ENCODE data around the gene TLDC2. TPM values are rescaled to one million over a fixed set of nuclear protein-coding genes. Genes with fewer than 3 reads are reported as not detected.
A peak's percentile ranks its signal among the peaks of the same experiment; 100 is the strongest.

Gene TLDC2
- polyA plus RNA-seq, 3 donors = not detected

DNA sequence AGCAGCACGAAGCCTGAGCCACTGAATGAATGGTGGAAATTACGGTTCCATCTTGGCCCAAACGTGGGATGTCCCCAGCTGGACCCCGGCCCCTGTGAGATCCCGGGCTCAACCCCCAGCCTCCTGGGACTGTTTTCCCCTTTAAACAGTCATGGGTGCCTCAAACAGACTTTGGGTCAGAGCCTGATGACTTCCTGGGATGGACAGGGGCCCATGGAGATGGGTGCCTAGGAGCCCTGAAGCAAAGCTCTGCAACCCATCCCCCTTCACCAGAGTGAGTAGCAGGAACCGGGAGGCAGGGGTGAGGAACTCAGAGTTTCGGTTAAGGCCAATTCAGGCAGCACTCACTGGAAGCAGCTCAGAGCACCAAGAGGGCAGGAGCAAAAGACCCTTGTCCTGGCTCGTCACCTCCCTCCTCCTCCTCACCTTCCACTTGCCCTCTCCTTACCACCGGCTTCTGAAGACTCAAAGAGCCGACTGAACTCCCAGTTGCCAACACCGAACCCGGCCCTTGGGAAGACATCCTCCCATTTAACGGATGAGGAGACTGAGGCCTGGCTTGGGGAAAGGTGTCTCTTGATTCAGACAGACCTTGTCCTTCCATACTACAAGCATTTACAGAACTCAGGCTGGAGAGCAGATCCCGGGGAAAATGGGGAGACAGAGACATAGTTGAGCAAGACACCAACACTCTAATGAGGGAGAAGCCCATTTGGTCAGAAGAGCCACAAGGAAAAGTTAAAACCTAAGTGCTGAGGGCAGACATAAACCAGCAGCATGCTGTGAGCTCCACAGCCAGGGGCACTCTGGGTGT, 14.9 kb upstream of the TLDC2 start:
- H3K9me3 ChIP-seq (replicated peaks in 1 of 2; ENCODE audit: control insufficient read depth in 1 of 2, insufficient read depth in 1 of 2, low read length in 2 of 2) = no peaks in the 10 kb centered on the region
- no peak overlapping the region for H3K27ac ChIP-seq (ENCODE audit: low read depth in 1 of 2, low read length in 2 of 2)
- peaks cover 18% of the 10 kb centered on the region for H3K79me2 ChIP-seq (ENCODE audit: insufficient read depth, low read length)
- peaks cover 43 to 54% of the 10 kb centered on the region in 2 donors for H3K4me1 ChIP-seq (ENCODE audit: control insufficient read depth in 1 of 2, insufficient read depth in 2 of 2, low read length in 2 of 2)
- H4K20me1 ChIP-seq (ENCODE audit: insufficient read depth, low read length) = peaks cover 56% of the 10 kb centered on the region
- peak overlapping the region in 1 of 3 experiments; percentile 71 for H3K4me3 ChIP-seq (replicated peaks in 1 of 3; ENCODE audit: low read depth in 2 of 3, low read length in 3 of 3)
- TF ChIP-seq, protein P1, sequence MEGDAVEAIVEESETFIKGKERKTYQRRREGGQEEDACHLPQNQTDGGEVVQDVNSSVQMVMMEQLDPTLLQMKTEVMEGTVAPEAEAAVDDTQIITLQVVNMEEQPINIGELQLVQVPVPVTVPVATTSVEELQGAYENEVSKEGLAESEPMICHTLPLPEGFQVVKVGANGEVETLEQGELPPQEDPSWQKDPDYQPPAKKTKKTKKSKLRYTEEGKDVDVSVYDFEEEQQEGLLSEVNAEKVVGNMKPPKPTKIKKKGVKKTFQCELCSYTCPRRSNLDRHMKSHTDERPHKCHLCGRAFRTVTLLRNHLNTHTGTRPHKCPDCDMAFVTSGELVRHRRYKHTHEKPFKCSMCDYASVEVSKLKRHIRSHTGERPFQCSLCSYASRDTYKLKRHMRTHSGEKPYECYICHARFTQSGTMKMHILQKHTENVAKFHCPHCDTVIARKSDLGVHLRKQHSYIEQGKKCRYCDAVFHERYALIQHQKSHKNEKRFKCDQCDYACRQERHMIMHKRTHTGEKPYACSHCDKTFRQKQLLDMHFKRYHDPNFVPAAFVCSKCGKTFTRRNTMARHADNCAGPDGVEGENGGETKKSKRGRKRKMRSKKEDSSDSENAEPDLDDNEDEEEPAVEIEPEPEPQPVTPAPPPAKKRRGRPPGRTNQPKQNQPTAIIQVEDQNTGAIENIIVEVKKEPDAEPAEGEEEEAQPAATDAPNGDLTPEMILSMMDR (IDR thresholded peaks at IDR 0.05) = no peak
- Mint-ChIP-seq H3K36me3 (peaks cover 12 to 24% of the 10 kb centered on the region in 2 donors), H3K9me3 (peaks cover 0 to 2% (median 0%) of the 10 kb centered on the region in 7 donors), H3K4me1 (peaks cover 67% of the 10 kb centered on the region), H3K27me3 (ENCODE audit: low read depth in 3 of 3) (peaks cover 17 to 30% (median 17%) of the 10 kb centered on the region in 3 donors), H3K4me3 (peak overlapping the region; percentile 32 to 85), H3K27ac (peak overlapping the region in 4 of 7 donors; percentile 7 to 61 (median 39))
- peak overlapping the region; percentile 70 for H3K4me2 ChIP-seq (replicated peaks; ENCODE audit: extremely low read depth, low read length, poor library complexity, severe bottlenecking)
- no peaks in the 10 kb centered on the region for H3K36me3 ChIP-seq (replicated peaks in 1 of 2; ENCODE audit: control insufficient read depth in 1 of 2, insufficient read depth in 2 of 2, low read length in 2 of 2)
- 96% methylated on average over 9 of the region's 14 CpGs for WGBS (ENCODE audit: insufficient coverage)
- H3K9ac ChIP-seq (ENCODE audit: insufficient read depth, low read length, poor library complexity, severe bottlenecking) = no peak overlapping the region
- no peak for DNase-seq
- no peak overlapping the region for H2AFZ ChIP-seq (ENCODE audit: insufficient read depth, low read depth, low read length, poor library complexity, severe bottlenecking)
- intact Hi-C loops (cut with micrococcal nuclease) = loop anchor here (5.0 to 10.0 kb wide), 3 partner anchors 54 to 246 kb away; partner anchors contain the start of gene DSN1 (in 1 of the 2)
- H3K27me3 ChIP-seq (ENCODE audit: control insufficient read depth in 2 of 2, insufficient read depth in 2 of 2, low read length in 2 of 2) = peaks cover 0 to 17% of the 10 kb centered on the region in 2 donors

DNA sequence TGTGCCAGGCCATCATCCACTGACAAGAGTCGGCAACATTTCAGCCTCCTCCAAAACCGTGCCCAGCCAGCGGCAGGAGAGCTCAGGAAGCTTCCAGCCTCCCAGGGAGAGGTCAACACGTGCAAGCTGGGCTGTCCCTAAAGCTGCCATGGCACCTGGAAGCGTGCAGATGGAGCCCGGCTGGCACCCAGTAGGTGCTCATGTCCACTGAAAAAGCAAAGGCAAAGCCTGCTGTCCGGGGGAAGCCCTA, 14.4 kb upstream of the TLDC2 start:
- intact Hi-C loops (cut with micrococcal nuclease) = loop anchor here (5.0 to 10.0 kb wide), 3 partner anchors 54 to 247 kb away; partner anchors contain the start of gene DSN1 (in 1 of the 2)
- peak overlapping the region; percentile 76 to 85 for H3K4me3 Mint-ChIP-seq
- H3K36me3 Mint-ChIP-seq = peaks cover 12 to 23% of the 10 kb centered on the region in 2 donors
- Histone ChIP-seq H3K9ac (ENCODE audit: insufficient read depth, low read length, poor library complexity, severe bottlenecking) (peak overlapping the region; percentile 60), H3K79me2 (ENCODE audit: insufficient read depth, low read length) (peaks cover 18% of the 10 kb centered on the region), H3K4me2 (replicated peaks; ENCODE audit: extremely low read depth, low read length, poor library complexity, severe bottlenecking) (peak overlapping the region; percentile 70), H3K4me1 (ENCODE audit: control insufficient read depth in 1 of 2, insufficient read depth in 2 of 2, low read length in 2 of 2) (peaks cover 43 to 55% of the 10 kb centered on the region in 2 donors), H3K27ac (ENCODE audit: low read depth in 1 of 2, low read length in 2 of 2) (no peak overlapping the region), H3K27me3 (ENCODE audit: control insufficient read depth in 2 of 2, insufficient read depth in 2 of 2, low read length in 2 of 2) (peaks cover 0 to 17% of the 10 kb centered on the region in 2 donors), H3K4me3 (replicated peaks in 1 of 3; ENCODE audit: low read depth in 2 of 3, low read length in 3 of 3) (peak overlapping the region in 1 of 3 experiments; percentile 71), H4K20me1 (ENCODE audit: insufficient read depth, low read length) (peaks cover 51% of the 10 kb centered on the region), H3K9me3 (replicated peaks in 1 of 2; ENCODE audit: control insufficient read depth in 1 of 2, insufficient read depth in 1 of 2, low read length in 2 of 2) (no peaks in the 10 kb centered on the region), H2AFZ (ENCODE audit: insufficient read depth, low read depth, low read length, poor library complexity, severe bottlenecking) (no peak overlapping the region), H3K36me3 (replicated peaks in 1 of 2; ENCODE audit: control insufficient read depth in 1 of 2, insufficient read depth in 2 of 2, low read length in 2 of 2) (no peaks in the 10 kb centered on the region)
- H3K4me1 Mint-ChIP-seq = peaks cover 67% of the 10 kb centered on the region
- TF ChIP-seq, protein P1 (IDR thresholded peaks at IDR 0.05) = no peak
- peaks cover 0 to 2% (median 0%) of the 10 kb centered on the region in 7 donors for H3K9me3 Mint-ChIP-seq
- H3K27me3 Mint-ChIP-seq (ENCODE audit: low read depth in 3 of 3) = peaks cover 17 to 30% (median 22%) of the 10 kb centered on the region in 3 donors
- no peak for DNase-seq
- H3K27ac Mint-ChIP-seq = peak overlapping the region in 3 of 7 donors; percentile 7 to 61 (median 20)
- 89% methylated on average over 7 of the region's 7 CpGs for WGBS (ENCODE audit: insufficient coverage)

All from CD14-positive monocyte (primary cell).